Suppressor macrophage treated with lipopolysaccharide for 1 hour (primary cell): Measurements from ENCODE around the gene MYL7.
"Not testable (repeated sequence)": the region's sequence is repeated elsewhere in the genome, so short reads cannot be mapped to it uniquely, and the experiment has no call there.

Source experiments
- DNase-seq, 3 donors: peaks; one replicate each; pipeline ENCODE4 v3.0.0-alpha.2; 2020 to 2022

Gene MYL7

GRCh38 chr7:44128721-44129582 is 12.2 kb downstream of the MYL7 start:
- no peak for DNase-seq

GRCh38 chr7:44127161-44127560 is 14.0 kb downstream of the MYL7 start:
- DNase-seq: peak in 1 of 3 donors; percentile 22

GRCh38 chr7:44126574-44126973 is 14.6 kb downstream of the MYL7 start:
- not testable (repeated sequence) for DNase-seq

GRCh38 chr7:44124822-44125202 is 16.3 kb downstream of the MYL7 start:
- DNase-seq: no peak

- peak; percentile 97 to 98 (median 98) for DNase-seq
Observed at GRCh38 chr7:44123190-44124003, 17.7 kb downstream of the MYL7 start, which contains the start of gene POLD2. TSS of gene POLD2 (minus strand) at chr7:44123548. CDS start at chr7:44122053, 1,495 bp downstream.

GRCh38 chr7:44122529-44122928 is 18.6 kb downstream of the MYL7 start:
- DNase-seq: no peak

GRCh38 chr7:44121761-44122420 is 19.2 kb downstream of the MYL7 start:
- no peak for DNase-seq

- no peak for DNase-seq
Observed at GRCh38 chr7:44120395-44120794, 20.7 kb downstream of the MYL7 start.

- DNase-seq: no peak
Observed at GRCh38 chr7:44119829-44120380, 21.2 kb downstream of the MYL7 start.

- DNase-seq: no peak
Observed at GRCh38 chr7:44117801-44118429, 23.2 kb downstream of the MYL7 start.

- DNase-seq: no peak
Observed at GRCh38 chr7:44116789-44117666, 24.1 kb downstream of the MYL7 start.

GRCh38 chr7:44116087-44116788 is 24.9 kb downstream of the MYL7 start:
- no peak for DNase-seq

GRCh38 chr7:44114586-44115310 is 26.4 kb downstream of the MYL7 start:
- no peak for DNase-seq

GRCh38 chr7:44113764-44114354 is 27.3 kb downstream of the MYL7 start:
- DNase-seq: no peak

GRCh38 chr7:44112997-44113763 is 28.0 kb downstream of the MYL7 start:
- no peak for DNase-seq

GRCh38 chr7:44112231-44112996 is 28.7 kb downstream of the MYL7 start:
- DNase-seq: no peak

- no peak for DNase-seq
Observed at GRCh38 chr7:44111761-44112160, 29.4 kb downstream of the MYL7 start.
